ENCODE results near the gene METTL18. TPM values are rescaled to one million over a fixed set of nuclear protein-coding genes. Genes with fewer than 3 reads are reported as not detected.

The METTL18 gene
- total and polyA plus RNA-seq, 2 of the 13 experiments (the other 11 are each of a cell fraction or from before 2014, with no cell fraction given) = 2.7 to 6.7 TPM

DNA sequence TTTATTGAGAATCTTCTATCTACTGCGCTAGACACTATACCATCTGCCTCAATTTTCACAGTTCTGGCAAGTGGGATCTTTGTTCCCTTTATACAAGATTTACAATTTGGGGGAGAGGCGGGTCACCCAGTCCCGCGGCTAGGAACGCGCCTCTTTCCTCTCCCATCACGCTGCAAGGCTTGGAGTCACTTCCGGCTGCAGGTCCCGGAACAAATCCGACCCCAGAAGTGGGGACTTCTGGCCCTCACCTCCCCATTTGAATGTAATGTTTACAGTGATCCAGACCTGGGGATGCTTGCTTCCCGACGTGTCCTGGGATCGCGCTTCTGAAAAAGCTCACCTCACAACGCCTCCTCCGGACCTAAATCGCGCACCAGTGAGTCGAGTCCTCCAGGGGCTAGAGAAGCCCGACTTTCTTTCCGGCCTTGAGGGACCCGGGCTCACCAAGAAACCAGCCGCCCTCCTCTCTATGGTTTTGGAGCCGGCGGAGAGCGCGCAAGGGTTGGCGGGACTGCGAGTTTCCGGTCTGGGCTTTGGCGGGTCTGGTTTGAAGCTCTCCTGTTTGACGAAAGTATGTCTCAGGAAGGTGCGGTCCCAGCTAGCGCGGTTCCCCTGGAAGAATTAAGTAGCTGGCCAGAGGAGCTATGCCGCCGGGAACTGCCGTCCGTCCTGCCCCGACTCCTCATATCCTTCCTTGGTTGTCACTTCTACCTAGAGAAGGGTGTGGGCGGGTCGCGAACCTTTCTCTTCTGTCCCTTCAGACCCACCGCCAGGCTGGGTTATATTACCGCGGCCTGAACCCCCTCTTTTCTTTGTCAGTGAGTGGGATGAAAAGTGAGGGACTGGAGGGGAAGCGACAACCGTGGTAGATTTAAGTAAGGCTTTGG is at the start of gene METTL18 (continued):
- TF ChIP-seq ZNF646 (CRISPR knock-in tag; IDR thresholded peaks at IDR 0.05) (no peak), ATF1 (CRISPR knock-in tag; IDR thresholded peaks at IDR 0.05) (peak; percentile 52; the same call in 1 of the 2 replicates), CHD4 (IDR thresholded peaks at IDR 0.05; ENCODE audit: borderline replicate concordance, low read length) (no peak), ZNF782 (CRISPR knock-in tag; IDR thresholded peaks at IDR 0.05; ENCODE audit: borderline replicate concordance) (0 out of 2 replicates have a peak, but pooled peaks have one; percentile 23), PPARG (CRISPR knock-in tag; conservative IDR thresholded peaks at IDR 0.05) (no peak; the same call in 1 of the 2 replicates), PITX1 (CRISPR knock-in tag; IDR thresholded peaks at IDR 0.05) (no peak), ZNF839 (CRISPR knock-in tag; IDR thresholded peaks at IDR 0.05; ENCODE audit: borderline replicate concordance) (no peak), TBL1XR1 (IDR thresholded peaks at IDR 0.05; ENCODE audit: borderline replicate concordance, low read length, partially characterized antibody) (no peak), RXRB (CRISPR knock-in tag; IDR thresholded peaks at IDR 0.05; ENCODE audit: borderline replicate concordance) (no peak; the same call in 1 of the 2 replicates), RBFOX2 (IDR thresholded peaks at IDR 0.05; ENCODE audit: low read depth, low read length) (0 out of 2 replicates have a peak, but pooled peaks have one; percentile 45), ZNF576 (CRISPR knock-in tag; IDR thresholded peaks at IDR 0.05) (no peak), EED (CRISPR knock-in tag; IDR thresholded peaks at IDR 0.05) (no peak), ZNF280D (CRISPR knock-in tag; IDR thresholded peaks at IDR 0.05) (no peak; the same call in 1 of the 2 replicates), ZNF530 (CRISPR knock-in tag; IDR thresholded peaks at IDR 0.05; ENCODE audit: low read depth) (no peak), KMT2B (CRISPR knock-in tag; IDR thresholded peaks at IDR 0.05) (peak; percentile 98), MEIS2 (CRISPR knock-in tag; IDR thresholded peaks at IDR 0.05) (peak; percentile 64; the same call in 1 of the 2 replicates), ZEB1 (IDR thresholded peaks at IDR 0.05; ENCODE audit: insufficient replicate concordance, low read depth) (no peak), ETS1 (CRISPR knock-in tag; IDR thresholded peaks at IDR 0.05) (no peak)
